Peyer's patch (tissue), 4 donors: ENCODE data around the gene LPAR2. TPM values are rescaled to one million over a fixed set of nuclear protein-coding genes. Genes with fewer than 3 reads are reported as not detected.

Experiments used
- DNase-seq, 3 donors: peaks; one replicate each; pipeline ENCODE4 v3.0.0-alpha.2; 2017 to 2019
- H3K27ac ChIP-seq, 4 donors: fragments of 200-600 bp; sonication (generic); one replicate each; pipeline ENCODE4 v1.5.1; 2016 to 2019
- H3K27me3 ChIP-seq, 2 donors: fragments of 200-600 bp; sonication (generic); one replicate each; pipeline ENCODE4 v1.5.1; 2019
- H3K36me3 ChIP-seq, 3 donors: fragments of 200-600 bp; sonication (generic); one replicate each; pipeline ENCODE4 v1.5.1; 2016 to 2019
- H3K4me1 ChIP-seq, 4 donors: fragments of 200-600 bp; sonication (generic); one replicate each; pipeline ENCODE4 v1.5.1; 2016 to 2019
- H3K4me3 ChIP-seq, 4 donors: fragments of 200-600 bp; sonication (generic); 1 replicate in 3 of 4; 2 replicates in 1 of 4; pipeline ENCODE4 v1.5.1; 2016 to 2019; ENCODE audit warnings: mild to moderate bottlenecking in 1 of 4
- H3K9me3 ChIP-seq, 4 donors: fragments of 200-600 bp; sonication (generic); one replicate each; pipeline ENCODE4 v1.5.1; 2016 to 2019; ENCODE audit warnings: mild to moderate bottlenecking in 1 of 4
- CTCF ChIP-seq, 6 experiments: fragments of 450-650 bp in 4 of 6; fragments of 200-600 bp in 2 of 6; sonication (generic) in 1 of 6; IDR thresholded peaks; one replicate each; pipeline ENCODE4 v1.5.1; 2017 to 2019; ENCODE audit warnings: antibody characterized with exemption in 6 of 6, mild to moderate bottlenecking in 3 of 6, moderate library complexity in 1 of 6
- POLR2A ChIP-seq, 2 donors: fragments of 450-650 bp; IDR thresholded peaks; one replicate each; pipeline ENCODE4 v1.5.1; 2017; ENCODE audit warnings: antibody characterized with exemption in 2 of 2, mild to moderate bottlenecking in 2 of 2, moderate library complexity in 2 of 2
- total RNA-seq, 4 donors: library from RNA; depleted of rRNA; stranded (reverse); fragments of >200 nt; gene quantifications; one replicate each; pipeline ENCODE4 v1.1.0, GENCODE V29; 2016

LPAR2 gene
- total RNA-seq, 4 donors from 2014 or later: 14.9 to 44.2 (median 34.6) TPM

- TF ChIP-seq POLR2A (IDR thresholded peaks at IDR 0.05) (no peak), CTCF (IDR thresholded peaks at IDR 0.05) (no peak)
- H3K27ac ChIP-seq: no peak overlapping the region
- DNase-seq: no peak
- no peaks in the 10 kb centered on the region for H3K4me1 ChIP-seq
- H3K27me3 ChIP-seq: no peaks in the 10 kb centered on the region
- H3K9me3 ChIP-seq: no peaks in the 10 kb centered on the region
- peaks cover 0 to 90% (median 0%) of the 10 kb centered on the region in 3 donors for H3K36me3 ChIP-seq
- H3K4me3 ChIP-seq: no peak overlapping the region
Measured at GRCh38 chr19:19651076-19651475, 23.1 kb upstream of the LPAR2 start.

DNA sequence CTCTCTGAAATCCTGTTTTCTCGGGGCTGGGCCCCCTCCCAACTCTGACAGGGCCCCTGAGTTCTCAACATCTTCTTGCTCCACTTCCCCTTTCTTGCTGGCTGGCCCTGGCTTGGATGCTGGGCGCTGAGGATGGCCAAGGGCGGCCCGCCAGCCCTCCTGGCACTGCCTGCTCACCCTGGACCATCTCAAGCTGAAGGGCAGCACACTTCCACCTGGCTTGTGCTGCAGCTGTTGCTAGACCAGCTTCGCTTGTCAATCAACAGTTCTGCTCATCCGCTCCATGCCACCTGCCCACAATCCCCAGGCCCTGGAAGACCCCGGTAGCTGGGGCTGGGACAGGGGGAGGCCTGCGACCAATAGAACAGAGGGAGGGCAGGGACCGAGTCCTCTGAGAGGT is 22.3 kb upstream of the LPAR2 start:
- Histone ChIP-seq H3K27ac (no peak overlapping the region), H3K27me3 (no peaks in the 10 kb centered on the region), H3K36me3 (peaks cover 0 to 90% (median 0%) of the 10 kb centered on the region in 3 donors), H3K4me3 (no peak overlapping the region), H3K9me3 (no peaks in the 10 kb centered on the region), H3K4me1 (no peaks in the 10 kb centered on the region)
- TF ChIP-seq POLR2A (IDR thresholded peaks at IDR 0.05): no peak
- no peak for TF ChIP-seq CTCF (IDR thresholded peaks at IDR 0.05)
- no peak for DNase-seq

DNA sequence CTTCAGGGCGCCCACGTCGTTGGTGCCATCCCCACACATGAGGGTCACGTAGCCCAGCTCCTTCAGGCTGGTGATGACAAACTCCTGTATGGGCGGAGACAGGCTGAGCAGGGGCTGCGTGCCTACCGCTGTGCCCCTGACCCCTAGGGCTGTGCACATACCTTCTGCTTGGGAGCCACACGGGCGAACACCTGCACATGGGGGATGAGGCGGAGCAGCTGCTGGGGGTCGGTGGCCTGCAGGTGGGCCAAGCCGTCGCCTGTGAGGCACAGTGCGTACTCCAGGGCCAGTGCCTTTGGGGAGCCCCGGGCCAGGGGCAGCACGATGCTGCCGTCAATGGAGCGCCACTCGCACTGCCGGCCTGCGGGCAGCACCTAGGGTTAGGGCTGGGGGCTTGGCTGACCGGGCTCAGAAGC is 21.6 kb upstream of the LPAR2 start:
- Histone ChIP-seq H3K36me3 (peaks cover 0 to 88% (median 0%) of the 10 kb centered on the region in 3 donors), H3K27ac (no peak overlapping the region), H3K9me3 (no peaks in the 10 kb centered on the region), H3K4me3 (no peak overlapping the region), H3K27me3 (no peaks in the 10 kb centered on the region), H3K4me1 (no peaks in the 10 kb centered on the region)
- DNase-seq: no peak
- TF ChIP-seq POLR2A (IDR thresholded peaks at IDR 0.05) (no peak), CTCF (IDR thresholded peaks at IDR 0.05) (no peak)

DNA sequence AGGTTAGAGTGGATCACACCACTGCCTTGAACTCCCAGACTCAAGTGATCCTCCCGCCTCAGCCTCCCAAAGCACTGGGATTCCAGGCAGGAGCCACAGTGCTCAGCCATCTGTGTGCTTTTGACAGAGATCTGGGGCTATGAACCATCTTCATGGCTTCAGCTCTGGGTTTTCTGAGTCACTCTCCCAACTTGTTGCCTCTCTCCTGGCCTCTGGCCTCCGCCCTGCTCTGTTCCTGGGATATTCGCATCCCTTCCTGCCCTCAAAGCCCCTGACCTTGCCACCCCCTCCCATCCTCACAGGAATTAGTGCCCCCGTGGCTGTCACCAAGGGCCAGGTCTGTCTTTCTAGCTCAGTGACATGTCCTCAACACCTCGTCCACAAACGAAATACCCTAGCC is 21.1 kb upstream of the LPAR2 start:
- no peak for DNase-seq
- no peak for TF ChIP-seq POLR2A (IDR thresholded peaks at IDR 0.05)
- TF ChIP-seq CTCF (IDR thresholded peaks at IDR 0.05): no peak
- Histone ChIP-seq H3K27me3 (no peaks in the 10 kb centered on the region), H3K36me3 (peaks cover 0 to 84% (median 0%) of the 10 kb centered on the region in 3 donors), H3K4me3 (no peak overlapping the region), H3K4me1 (no peaks in the 10 kb centered on the region), H3K27ac (no peak overlapping the region), H3K9me3 (no peaks in the 10 kb centered on the region)

DNA sequence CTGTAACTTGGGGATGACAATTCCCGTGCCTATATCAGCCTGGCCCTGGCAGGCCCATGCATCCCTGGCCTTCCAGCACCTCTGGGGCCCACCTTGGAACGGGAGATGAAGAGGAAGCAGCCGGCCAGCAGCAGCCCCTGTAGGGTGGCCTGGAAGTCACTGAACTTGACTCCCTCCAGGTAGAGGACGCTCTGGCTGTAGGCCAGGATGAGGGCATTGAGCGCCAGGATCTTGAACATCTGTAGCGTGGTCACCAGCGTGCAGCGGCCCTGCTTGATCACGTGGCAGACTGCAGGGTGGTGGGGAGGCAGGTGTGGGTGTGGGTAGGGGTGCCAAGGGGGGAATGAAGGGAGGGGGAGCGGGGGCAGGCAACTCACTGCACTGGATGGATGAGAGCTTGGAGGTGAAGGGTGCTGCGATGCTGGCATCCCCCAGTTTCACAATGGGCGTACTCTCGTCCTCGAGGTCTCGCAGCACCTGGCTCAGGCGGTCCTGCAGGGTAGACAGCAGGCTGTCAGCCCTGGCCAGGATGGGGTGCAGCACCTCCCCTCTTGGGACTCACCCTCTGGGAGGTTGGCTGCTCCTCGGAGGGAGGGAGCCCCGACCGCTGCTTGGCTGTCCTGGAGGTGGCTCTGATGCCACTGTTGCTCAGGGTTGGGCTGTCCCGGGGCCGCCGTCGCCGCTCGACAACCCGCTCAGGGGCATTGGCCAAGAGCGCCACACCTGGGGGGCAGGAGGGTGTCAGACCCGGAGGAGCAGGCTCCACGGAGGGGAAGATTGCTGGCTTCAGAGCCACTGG is 19.2 kb upstream of the LPAR2 start:
- DNase-seq: no peak
- no peak for TF ChIP-seq CTCF (IDR thresholded peaks at IDR 0.05)

More for the DNA sequence above, 19.2 kb upstream of the LPAR2 start:
- H3K4me1 ChIP-seq: peaks cover 0 to 6% (median under 1%) of the 10 kb centered on the region in 4 donors
- peaks cover 0 to 65% (median 0%) of the 10 kb centered on the region in 3 donors for H3K36me3 ChIP-seq
- H3K27ac ChIP-seq: no peak overlapping the region
- no peaks in the 10 kb centered on the region for H3K9me3 ChIP-seq
- H3K27me3 ChIP-seq: no peaks in the 10 kb centered on the region
- no peak overlapping the region for H3K4me3 ChIP-seq
